Measurements from ENCODE around the gene PIGN.

- TF ChIP-seq POLR2AphosphoS5 (IDR thresholded peaks at IDR 0.05; ENCODE audit: low read depth, low read length) (no peak), POLR2A (IDR thresholded peaks at IDR 0.05; ENCODE audit: control extremely low read depth in 1 of 2, low read depth in 2 of 2, low read length in 2 of 2) (no peak), TAF1 (IDR thresholded peaks at IDR 0.05; ENCODE audit: low read depth, low read length) (no peak), GABPA (IDR thresholded peaks at IDR 0.05; ENCODE audit: borderline replicate concordance, insufficient read depth, low read length) (no peak), CBX5 (IDR thresholded peaks at IDR 0.05; ENCODE audit: low read depth, low read length) (no peak), SP1 (IDR thresholded peaks at IDR 0.05; ENCODE audit: low read depth, low read length) (no peak)
- TF ChIP-seq, protein P1, sequence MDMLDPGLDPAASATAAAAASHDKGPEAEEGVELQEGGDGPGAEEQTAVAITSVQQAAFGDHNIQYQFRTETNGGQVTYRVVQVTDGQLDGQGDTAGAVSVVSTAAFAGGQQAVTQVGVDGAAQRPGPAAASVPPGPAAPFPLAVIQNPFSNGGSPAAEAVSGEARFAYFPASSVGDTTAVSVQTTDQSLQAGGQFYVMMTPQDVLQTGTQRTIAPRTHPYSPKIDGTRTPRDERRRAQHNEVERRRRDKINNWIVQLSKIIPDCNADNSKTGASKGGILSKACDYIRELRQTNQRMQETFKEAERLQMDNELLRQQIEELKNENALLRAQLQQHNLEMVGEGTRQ (IDR thresholded peaks at IDR 0.05; ENCODE audit: low read length) = no peak
Observed at GRCh38 chr18:62085756-62086155, 101.1 kb downstream of the PIGN start.

All from H1 (cell line).